RPMI7951 (cell line): ENCODE results near the gene SH2D7. TPM values are rescaled to one million over a fixed set of nuclear protein-coding genes. Genes with fewer than 3 reads are reported as not detected.

ENCODE experiments used
- DNase-seq: peaks from one replicate; pipeline ENCODE4 v3.0.0-alpha.2; 2012; ENCODE audit warnings: low read depth
- total RNA-seq: library from RNA; depleted of rRNA; stranded (reverse); fragments of >200 nt; shearing (Covaris generic); gene quantifications from 2 replicates; pipeline ENCODE4 v1.2.3, GENCODE V29; 2014

SH2D7 gene
- total RNA-seq, 1 experiment from 2014 or later: not detected

DNA sequence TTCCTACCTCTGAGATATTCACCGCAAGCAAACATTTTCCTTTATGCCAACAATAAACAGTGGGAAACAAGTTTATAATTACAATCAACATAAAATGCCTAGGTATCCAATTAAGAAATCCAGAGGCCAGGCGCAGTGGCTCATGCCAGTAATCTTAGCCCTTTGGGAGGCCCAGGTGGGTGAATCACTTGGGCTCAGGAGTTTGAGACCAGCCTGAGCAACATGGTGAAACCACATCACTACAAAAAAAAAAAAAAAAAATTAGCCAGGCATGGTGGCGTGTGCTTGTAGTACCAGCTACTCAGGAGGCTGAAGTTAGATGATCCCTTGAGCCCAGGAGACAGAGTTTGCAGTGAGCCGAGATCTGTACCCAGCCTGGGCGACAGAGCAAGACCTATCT is 32.1 kb upstream of the SH2D7 start:
- DNase-seq: no peak

- peak; percentile 70 for DNase-seq
Measured at GRCh38 chr15:78061963-78062427, 30.4 kb upstream of the SH2D7 start.

- DNase-seq: no peak
Measured at GRCh38 chr15:78063217-78063616, 29.1 kb upstream of the SH2D7 start.

DNA sequence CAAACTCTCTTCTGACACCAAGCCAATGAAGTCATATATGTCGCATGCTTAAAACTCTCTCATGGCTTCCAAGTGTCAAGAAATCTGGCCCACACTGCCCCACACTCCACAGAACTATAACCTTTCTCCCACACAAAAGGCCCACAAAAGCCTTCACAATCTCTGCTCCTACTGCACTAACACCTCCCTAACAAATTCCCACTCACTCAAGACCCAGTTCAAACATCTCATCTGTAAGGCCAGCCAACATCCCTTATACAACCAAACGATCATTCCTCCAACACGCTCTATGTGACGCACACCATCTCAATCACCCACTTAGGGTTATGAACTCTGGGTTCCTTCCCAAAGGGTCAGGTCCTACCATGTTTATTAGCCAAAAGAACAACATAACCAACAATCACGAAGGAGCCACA is 28.4 kb upstream of the SH2D7 start:
- no peak for DNase-seq

DNA sequence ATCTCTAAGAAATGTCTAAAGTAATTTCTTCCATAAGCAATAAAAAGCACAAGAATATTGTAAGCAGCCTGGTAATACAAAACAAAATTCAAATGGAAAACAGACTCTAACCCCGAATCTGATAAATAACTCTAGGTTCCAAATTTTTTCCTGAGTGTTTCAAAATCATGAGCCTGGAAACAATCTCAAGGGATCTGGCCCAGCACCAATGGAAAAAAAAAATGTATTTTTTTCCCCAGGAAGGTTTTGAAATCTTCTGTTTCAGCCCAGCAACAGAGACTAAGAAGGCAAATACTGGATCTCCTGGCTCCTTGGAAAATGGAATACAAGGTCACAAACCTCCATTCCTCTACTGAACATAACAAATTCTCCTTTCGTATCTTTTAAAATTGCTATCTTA is 27.8 kb upstream of the SH2D7 start:
- no peak for DNase-seq

DNA sequence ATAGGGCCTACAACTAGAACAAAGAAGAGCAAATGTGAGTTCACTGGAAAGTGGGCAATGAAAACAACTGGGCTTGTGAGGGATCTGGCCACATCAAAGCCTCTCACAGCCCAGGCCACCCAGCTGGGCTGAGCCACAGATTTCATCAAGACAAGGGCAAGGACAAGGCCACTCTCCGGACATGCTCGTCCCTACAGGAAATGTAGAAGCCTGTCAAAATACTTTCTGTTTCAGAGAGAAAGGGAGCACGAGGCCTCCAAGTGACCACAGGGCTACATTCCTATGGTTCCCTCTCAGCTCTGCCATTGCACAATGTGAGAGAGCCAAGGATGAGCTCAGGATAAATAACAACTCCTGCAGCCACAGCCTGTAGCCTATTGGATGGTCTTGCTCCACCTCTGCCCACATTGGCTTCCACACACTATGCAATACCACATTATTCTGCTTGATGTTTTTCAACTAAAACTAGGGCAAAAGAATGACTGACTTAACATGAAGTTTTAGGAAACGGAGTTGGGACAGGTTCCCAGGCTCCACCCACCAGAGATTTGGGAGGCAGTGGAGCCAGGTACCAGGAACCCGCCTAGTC is 27.0 kb upstream of the SH2D7 start:
- peak; percentile 100 for DNase-seq

GRCh38 chr15:78065973-78066946 is 26.1 kb upstream of the SH2D7 start:
- no peak for DNase-seq

DNA sequence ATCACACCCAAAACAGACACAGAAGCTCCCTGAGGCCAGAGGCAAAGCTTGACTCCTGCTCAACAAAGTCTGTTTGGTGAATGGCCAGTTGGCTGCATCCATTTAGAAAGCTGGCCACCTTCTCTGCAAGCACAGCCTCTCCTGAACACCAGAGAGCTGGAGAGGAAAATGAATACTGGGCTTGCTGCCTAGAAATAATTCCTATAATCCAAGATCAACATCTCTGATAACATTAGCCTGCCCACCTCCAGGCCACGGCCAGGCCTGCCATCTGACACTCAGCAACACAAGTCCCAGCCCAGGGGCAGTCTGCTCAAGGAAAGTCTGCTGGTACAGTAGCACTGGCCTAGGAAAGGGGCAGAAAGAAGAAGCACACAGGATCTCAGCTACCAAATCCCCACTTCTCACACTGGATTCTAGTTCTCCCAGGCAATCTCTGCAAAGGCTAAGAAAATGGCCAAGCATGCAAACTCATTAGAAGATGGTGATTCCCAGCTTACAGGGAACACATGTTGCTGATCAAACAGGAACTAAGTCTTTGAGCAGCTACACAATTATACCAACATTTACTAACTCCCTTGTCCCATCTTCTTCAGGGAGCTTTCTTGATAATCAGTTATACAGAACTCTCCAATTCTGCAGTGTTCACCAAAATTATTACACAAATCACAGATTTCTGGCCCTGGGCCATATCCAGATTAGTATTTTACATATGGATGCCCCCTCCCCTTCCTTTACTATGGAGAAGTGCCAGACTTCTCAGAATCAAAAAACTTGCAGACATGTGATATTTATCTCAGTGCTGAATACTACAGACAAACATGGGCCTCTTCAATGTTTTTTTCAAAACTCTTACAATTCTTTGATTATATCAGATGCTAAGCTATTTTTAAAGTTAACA is 24.8 kb upstream of the SH2D7 start:
- peak; percentile 89 for DNase-seq

GRCh38 chr15:78069052-78069414 is 23.3 kb upstream of the SH2D7 start:
- DNase-seq: no peak

DNA sequence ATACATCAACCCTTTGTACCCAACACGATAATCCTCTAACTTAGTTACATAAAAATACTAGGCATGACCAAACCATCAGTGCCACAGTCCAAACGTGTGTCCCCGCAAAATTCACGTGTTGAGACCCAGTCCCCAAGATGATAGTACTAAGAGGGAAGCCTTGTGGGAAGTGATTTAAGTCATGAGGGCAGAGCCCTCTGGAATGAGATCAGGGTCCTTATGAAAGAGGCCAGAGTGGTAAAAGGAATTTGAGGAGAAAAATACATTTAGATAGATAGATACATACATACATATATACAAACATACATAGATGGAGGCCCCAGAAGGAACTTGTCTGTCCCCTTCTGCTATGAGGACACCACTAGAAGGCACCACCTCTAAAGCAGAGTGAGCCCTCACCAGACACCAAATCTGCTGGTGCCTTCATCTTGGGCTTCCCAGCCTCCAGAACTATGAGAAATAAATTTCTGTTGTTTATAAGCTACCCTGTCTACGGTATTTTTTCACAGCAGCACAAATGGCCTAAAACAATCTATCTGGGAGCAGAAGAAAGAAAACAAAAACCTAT is 22.8 kb upstream of the SH2D7 start:
- DNase-seq: no peak

DNA sequence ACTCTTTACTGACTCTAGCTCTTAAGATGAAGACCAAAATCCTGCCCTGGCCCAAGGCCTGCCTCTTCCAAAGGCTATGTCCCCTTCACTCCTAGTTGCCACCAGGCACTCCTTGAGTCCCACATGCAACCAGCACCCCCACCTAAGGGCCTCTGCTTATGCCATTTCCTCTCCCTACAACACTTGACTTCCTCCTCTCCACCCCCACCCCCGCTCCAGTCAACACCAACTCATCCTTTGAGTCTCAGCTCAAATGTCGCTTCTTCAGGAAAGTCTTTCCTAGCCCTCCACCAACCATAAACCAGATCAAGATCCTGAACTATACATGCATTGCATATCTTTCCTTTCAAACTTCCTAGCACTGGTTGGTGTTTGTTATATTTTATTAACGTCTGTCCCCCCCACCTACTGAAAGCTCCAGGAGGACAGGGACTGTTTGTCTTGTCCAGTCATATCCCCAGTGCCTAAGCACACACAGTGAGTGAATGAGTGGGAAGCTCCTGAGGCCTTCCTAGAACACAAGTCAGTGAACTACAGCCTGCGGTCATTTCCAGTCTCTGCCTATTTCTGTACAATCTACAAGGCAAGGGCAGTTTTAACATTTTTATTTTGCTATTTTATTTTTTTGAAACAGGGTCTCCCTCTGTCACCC is 22.2 kb upstream of the SH2D7 start:
- no peak for DNase-seq

- no peak for DNase-seq
Measured at GRCh38 chr15:78071383-78071782, 21.0 kb upstream of the SH2D7 start.

- peak; percentile 63 for DNase-seq
Measured at GRCh38 chr15:78072080-78072892, 20.1 kb upstream of the SH2D7 start.

GRCh38 chr15:78073046-78073787 is 19.1 kb upstream of the SH2D7 start:
- DNase-seq: no peak

GRCh38 chr15:78075490-78076230 is 16.7 kb upstream of the SH2D7 start:
- peak; percentile 80 for DNase-seq

GRCh38 chr15:78076231-78077052 is 15.9 kb upstream of the SH2D7 start:
- no peak for DNase-seq

GRCh38 chr15:78077053-78077870 is 15.1 kb upstream of the SH2D7 start, which contains the start of gene TBC1D2B:
Gene TBC1D2B, minus strand, starts transcription at chr15:78077711. Its CDS starts 59 bp downstream, at chr15:78077652.
- peak; percentile 52 for DNase-seq
